NCI-H2227 (cell line): ENCODE data around the gene SIN3A.
"Not testable (repeated sequence)": the region's sequence is repeated elsewhere in the genome, so short reads cannot be mapped to it uniquely, and the experiment has no call there.

Experiments used
- DNase-seq: peaks from one replicate; lab custom pipeline; 2025; ENCODE audit not compliant: unreplicated experiment; lab: John Stamatoyannopoulos, UW

Gene SIN3A

GRCh38 chr15:75335705-75336355 lies 115.7 kb downstream of the SIN3A start, which contains the start of gene COMMD4:
TSS of gene COMMD4 (plus strand) at chr15:75336063. CDS start at chr15:75336090, 27 bp downstream.
- peak; percentile 98 for DNase-seq

GRCh38 chr15:75335313-75335704 lies 116.2 kb downstream of the SIN3A start:
- no peak for DNase-seq

GRCh38 chr15:75333654-75334419 lies 117.7 kb downstream of the SIN3A start:
- not testable (repeated sequence) for DNase-seq

GRCh38 chr15:75332093-75332492 lies 119.4 kb downstream of the SIN3A start:
- DNase-seq: not testable (repeated sequence)

- no peak for DNase-seq
Observed at GRCh38 chr15:75329571-75329970, 121.9 kb downstream of the SIN3A start.

- DNase-seq: no peak
Observed at GRCh38 chr15:75328493-75329314, 122.8 kb downstream of the SIN3A start.

- DNase-seq: no peak
Observed at GRCh38 chr15:75327491-75327890, 124.0 kb downstream of the SIN3A start.

GRCh38 chr15:75327005-75327404 lies 124.5 kb downstream of the SIN3A start:
- no peak for DNase-seq

- DNase-seq: no peak
Observed at GRCh38 chr15:75325922-75326321, 125.6 kb downstream of the SIN3A start.

GRCh38 chr15:75321711-75322110 lies 129.8 kb downstream of the SIN3A start:
- DNase-seq: no peak
